HG03378 (cell line): ENCODE results near the gene CACNA1C.
"Not testable (repeated sequence)": the region's sequence is repeated elsewhere in the genome, so short reads cannot be mapped to it uniquely, and the experiment has no call there.

ENCODE experiments used
- ATAC-seq: cut with Tn5 transposase; IDR thresholded peaks from one replicate; pipeline ENCODE4 v1.9.1; 2021; ENCODE audit warnings: mild to moderate bottlenecking, moderate library complexity; ENCODE audit not compliant: unreplicated experiment

The CACNA1C gene

DNA sequence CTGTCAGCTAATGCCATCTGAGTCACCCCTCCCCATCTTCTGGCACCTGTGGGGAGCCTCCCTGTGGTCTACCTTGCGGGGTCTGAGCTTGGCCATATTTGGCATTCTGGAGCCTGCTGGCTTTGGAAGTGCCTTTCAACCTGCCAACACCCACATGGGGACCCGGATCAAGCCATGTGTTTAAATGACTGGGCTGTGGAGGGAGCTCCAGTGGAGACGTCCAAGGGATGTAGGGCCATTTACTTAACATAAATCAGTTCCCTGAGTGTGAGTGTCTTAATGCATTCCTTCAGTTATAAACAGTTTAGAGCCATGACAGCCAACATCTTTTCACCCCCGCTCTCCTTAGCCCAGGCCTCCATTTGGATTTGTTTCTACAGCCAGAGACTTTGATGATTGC, 22.0 kb downstream of the CACNA1C start:
- no peak for ATAC-seq

DNA sequence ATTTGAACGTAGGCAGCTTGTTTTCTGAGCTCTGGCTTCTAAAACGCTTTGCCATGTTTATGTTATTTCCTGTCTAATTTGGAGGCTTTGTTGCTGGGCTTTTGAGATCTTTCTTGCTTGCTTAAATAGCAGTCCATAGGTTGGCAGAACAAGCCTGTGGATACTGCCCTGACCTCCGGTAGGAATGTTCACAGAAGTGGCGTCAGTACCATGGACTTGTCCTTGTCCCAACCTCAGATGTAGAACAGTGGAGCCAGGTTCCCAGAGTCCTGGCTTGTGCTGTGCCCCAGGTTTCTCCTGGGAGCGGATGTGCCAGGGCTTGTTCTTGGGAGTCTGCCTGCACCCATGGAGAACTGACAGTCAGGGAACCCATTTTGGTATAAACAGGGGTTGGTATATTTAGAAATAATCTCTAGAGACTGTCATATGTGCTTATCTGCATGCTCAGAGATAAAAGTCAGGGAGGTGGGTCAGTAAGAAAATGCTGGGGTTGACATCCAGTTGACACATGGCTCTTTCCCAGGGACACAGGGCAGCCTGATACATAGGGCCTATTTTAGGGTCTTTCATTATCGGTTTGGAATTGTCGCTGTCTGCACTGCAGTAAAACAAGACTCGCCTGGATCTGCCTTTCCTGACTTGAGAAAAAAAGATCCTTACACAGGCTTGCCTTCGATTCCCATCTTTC, 22.9 kb downstream of the CACNA1C start:
- no peak for ATAC-seq

DNA sequence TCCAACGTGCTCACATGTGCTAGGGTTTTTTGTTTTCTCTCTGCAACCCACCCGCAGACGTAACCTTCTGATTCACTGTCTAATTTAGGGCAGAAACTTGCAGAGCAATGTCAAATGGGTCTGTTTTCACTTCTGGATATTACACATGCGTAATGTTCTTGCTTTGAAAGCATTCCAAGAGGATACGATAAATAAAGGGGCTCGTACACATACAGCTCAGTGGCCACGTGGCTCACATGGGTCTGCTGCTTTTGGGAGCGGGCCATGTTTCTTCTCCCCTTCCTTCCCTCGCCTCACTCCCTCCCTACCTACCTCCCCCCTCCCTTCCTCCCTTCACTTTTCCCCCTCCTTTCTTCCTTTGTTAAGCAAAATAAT, 23.4 kb downstream of the CACNA1C start:
- no peak for ATAC-seq

DNA sequence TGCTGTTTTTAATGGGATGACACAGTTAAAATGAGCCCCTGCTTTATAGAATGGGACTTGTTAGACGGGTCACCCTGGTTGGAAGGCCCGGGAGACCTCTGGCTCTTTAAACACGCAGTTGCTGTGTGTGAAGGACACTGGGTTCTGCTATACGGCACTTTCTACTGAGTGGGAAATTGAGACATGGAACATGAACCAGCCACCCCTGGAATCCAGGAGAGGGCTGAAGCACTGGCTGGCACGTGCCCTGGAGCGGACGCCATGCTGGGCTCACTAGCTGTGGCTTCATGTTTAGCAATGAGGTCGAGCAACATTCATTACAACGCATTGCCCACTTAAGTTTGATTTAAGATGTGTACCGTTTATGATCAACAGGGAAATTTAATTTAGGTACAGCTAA, 23.9 kb downstream of the CACNA1C start:
- no peak for ATAC-seq

DNA sequence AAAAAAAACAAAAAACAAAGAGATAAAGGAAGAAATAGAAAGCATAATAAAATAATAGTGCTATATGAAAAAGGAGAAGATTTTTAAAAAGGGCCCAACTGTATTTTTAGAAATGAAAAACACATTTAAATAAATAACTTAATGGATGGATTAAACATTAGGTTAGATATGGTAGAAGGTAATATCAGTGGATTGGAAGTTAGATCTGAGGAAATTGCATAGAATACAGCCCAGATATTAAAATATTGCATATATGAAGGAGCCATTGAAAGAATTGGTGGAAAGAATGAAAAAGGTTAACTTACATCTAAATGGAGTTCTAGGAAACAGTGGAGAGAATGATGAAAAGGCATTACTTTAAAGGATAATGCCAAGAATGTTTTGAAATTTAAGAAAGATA, 27.8 kb downstream of the CACNA1C start:
- ATAC-seq = no peak

DNA sequence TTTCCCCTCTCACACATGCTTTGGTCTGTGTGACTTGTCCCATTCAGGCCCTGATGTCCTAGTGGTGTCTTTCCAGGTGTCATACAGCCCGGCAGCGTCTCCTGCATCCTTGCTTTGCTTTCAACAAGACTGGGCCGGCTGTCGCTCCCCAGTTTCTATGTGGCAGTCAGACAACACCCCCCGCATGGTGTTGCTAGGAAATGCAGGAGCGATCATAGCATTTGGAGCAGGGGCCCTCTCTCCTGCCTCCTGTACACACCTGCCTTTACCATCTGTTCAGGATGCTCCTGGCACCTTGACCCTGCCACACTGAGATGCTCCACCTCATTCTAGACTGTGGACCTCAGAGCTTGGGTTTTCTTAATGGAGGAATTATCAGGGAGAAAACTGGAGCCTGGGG, 29.5 kb downstream of the CACNA1C start:
- no peak for ATAC-seq

DNA sequence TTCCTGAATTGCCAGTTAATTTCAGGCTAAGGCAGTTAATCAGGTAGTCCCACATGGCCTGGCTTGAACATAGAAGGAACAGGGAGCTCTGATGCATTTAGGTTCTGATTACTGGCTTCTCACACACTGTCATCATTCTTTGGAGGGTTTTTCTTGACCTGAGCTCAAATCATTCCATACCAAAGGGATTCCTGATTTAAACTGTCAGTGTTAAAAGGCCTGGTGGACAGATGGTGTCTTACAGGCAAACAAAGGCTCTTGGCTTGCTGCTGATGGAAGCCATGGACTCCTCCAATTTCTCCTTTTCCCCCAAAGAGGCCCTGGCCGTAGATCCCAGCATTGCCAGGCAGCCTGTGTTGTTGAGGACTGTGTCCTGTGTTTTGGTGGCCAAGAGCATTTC, 30.2 kb downstream of the CACNA1C start:
- ATAC-seq = no peak

DNA sequence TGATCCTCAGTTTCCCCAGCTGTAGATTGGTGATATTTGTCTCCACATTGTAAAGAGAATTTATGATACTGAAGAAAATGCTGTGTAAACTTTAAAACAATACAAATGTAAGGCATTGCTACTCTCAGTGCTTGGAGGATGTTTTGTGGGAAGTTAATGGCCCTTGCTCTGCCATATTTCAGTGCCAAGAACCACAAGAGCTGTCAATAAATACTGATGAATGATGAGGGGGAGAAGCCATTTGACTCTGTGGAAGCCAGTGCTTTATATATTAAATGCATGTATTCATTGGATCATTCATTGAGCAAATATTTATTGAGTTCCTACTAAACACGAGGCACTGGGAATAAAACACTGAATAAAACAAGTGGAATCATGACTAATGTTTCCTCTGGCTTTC, 30.8 kb downstream of the CACNA1C start:
- no peak for ATAC-seq

DNA sequence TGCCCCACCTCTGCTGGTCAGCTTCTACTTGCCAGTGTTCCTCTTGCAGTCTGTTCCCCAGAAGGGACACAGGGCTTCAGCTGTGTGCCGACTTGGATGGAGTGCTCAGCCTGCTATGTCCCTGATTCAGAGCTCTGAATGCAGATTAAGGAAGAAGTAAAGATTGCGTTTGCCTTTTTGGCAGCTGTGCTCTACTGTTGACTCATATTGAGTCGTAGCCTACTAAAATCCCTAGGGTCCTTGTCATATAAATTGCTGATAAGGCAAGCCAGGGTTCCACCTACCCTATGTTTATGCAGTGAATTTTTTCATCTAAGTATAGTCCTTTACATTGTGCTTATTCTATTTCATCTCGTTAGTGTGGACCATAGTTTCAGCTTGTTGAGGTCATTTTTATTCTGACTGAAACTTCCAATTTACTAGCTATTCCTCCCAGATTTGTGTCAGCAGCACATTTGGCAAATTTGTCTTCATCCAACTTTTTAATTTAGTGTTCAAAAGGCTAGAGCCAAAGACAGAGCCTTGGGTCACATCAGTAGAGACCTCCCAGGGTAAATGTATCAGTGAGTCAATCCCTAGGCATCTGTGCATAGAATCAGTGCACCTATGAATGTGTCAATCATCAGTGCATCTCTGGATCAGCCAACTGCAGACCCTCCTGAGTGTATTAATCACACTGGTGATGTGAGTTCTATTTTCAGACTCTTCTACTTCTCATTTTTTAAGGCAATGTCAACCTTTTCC, 31.9 kb downstream of the CACNA1C start:
- no peak for ATAC-seq

DNA sequence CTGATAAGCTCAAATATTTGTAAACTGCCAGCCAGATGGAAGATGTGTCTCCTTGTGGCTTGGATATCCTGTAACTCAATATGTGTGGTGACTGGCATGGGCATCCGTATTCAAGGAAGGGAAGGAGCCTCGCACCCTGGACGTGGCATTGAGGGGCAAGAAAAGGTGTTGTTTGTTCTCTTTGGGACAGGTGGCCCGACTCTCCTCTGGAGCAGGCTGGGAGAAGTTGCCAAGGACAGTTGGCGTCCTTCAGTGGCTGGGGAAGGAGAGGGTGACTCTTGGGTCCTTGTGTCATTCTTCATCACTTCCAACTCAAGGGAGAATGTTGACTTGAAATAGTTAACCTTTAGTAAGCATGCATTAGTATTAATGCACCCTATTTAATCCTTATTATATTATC, 39.6 kb downstream of the CACNA1C start:
- no peak for ATAC-seq

DNA sequence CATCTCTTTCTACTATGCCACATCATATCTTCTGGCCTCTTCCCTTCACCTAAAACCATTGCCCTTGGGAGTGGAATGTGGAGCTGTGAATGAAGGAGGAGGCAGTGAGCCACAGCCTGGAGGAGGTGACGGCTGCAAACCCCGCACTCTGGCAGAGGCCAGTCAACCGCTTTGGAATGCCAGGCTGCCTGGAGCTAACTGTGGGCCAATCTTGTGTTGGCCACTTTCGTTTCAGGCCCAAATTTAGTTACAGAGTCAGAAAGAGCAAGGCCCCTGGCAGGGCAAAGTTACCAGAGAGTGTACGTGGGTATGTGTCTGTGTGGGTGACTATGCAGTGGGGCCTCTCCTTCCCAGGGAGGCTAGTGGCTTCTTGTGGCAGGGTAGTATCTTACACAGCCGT, 40.1 kb downstream of the CACNA1C start:
- no peak for ATAC-seq

DNA sequence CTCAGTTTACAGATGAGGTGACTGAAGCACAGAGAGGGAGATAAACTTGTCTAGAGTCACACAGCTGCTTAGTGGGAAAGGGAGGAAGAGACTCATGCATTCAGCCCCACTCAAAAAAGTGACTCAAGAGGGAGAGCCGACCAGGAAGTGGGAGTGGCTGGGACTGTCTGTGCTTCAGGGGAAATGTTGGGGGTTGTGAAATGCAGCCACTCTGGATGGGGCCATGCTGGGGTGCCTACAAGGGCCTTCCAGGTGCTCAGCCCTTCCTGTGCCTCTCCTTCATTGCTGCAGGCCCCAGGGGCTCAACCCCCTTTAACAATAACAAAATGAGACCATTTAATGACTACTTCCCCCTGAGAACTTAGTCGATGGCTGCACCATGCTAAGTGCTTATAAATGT, 41.8 kb downstream of the CACNA1C start:
- ATAC-seq = no peak

DNA sequence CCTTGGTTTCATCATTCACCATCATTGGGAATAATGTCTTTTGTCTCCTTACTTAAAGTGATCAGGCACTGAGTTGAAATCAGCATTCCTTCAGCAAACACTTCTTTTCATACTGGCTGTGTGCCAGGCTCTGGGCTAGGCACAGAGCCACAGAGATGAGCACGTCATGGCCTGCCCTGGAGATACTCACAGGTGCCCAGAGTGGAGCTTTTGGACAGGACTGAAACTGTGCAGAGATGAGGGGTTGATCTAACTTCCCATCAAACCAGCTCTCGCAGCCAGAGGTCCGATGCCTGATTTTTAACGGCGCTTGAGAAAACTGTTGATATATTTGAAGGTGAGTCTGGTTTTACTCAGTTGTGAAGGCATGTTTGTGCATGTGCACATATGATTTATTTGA, 43.1 kb downstream of the CACNA1C start:
- no peak for ATAC-seq

DNA sequence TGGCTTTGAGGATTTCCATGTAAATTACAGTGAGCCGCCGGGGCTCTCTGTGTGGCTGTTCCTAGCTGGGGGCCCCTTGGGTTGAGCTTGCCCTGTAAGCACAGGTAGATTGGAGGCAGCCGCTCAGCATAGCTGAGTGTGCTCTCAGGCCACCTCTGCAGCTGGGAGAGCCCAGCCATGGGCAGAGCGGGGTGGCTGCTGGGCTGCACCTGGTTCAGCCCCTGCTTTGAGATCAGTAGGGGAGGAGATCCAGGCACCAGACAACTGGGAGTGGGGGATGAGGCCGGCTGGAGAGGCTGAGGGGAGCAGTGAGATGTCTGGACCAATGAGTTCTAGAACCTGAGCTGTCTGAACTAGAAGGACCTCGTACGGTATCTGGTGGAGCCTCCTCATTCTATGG, 44.8 kb downstream of the CACNA1C start:
- no peak for ATAC-seq

DNA sequence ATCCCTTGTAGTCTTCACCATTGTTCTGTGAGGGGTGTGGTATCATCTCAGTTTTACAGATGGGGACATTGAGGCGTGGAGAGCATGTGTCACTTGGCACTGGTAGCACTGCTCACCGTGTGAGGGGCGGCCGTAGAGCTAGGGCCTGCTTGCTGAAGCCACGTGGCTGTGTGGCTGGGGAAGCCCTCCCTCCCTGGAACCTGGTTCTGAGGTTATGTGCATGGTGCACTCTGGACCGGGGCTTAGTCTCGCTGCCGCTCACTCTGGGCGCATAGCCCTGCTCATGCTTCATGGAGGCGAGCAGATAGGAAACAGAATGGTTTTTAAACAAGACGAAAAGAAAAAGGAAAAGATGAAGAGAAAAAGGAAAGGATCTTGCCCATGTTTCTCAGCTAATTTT, 46.1 kb downstream of the CACNA1C start:
- no peak for ATAC-seq

DNA sequence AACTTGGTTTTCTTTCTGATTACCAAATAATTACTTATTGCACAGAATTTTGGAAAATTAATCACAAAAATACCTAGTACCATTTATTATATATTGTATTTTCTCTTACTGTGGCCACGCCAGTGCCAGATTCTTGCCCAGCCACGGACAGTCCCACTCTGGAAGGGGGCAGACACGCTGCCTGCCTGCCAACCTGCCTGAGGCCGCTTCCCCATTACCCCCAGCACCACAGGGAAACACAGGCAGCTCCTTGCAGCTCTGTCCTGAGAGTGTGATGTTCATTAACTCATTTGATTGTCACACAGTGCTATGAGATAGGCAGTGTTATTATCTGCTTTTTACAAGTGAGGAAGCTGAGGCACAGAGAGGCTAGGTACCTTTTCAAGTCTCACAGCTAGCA, 46.8 kb downstream of the CACNA1C start:
- ATAC-seq = no peak

DNA sequence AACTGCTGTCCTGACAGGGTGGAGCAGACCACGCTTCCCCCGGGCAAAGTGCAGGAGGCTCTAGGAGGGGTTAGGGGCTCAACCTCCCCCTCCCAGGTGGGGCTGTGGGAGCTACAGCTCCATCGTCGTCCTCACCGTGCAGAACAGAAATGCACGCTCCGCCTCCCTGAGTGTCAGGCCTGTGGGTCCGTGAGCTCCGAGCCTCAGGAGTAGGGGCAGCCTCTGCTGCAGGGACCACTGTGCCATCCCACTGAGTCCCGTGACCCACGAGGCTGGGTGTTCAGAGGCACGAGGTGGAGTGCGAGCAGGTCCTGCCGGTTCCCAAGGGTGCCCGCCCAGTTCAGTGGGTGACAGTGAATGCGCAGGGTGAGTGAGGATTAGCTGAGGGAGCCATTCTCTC, 48.6 kb downstream of the CACNA1C start:
- no peak for ATAC-seq

DNA sequence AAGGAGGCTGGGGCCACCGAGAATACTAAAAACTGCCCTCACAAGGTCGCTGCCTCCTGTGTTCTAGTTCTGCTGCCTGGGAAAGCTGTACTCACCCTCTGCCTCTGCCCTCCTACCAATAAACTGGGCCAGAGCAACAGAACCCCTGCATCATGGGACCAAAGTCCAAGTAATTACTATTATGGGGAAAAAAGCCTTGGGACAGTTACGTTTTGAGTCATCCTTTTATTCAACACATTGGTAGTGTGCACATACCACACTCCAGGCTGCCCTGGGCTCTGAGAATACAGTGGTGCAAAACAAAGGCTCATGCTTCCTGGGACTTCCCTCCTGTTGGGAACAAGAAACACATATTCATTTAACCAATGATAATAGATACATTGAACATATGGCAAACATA, 49.0 kb downstream of the CACNA1C start:
- no peak for ATAC-seq

DNA sequence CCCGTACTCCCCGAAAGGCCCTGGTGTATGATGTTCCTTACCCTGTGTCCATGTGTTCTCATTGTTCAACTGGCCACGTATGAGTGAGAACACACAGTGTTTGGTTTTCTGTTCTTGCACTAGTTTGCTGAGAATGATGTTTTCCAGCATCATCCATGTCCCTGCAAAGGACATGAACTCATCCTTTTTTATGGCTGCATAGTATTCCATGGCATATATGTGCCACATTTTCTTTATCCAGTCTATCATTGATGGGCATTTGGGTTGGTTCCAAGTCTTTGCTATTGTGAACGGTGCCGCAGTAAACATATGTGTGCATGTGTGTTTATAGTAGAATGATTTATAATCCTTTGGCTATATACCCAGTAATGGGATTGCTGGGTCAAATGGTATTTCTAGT, 49.9 kb downstream of the CACNA1C start:
- ATAC-seq = not testable (repeated sequence)

DNA sequence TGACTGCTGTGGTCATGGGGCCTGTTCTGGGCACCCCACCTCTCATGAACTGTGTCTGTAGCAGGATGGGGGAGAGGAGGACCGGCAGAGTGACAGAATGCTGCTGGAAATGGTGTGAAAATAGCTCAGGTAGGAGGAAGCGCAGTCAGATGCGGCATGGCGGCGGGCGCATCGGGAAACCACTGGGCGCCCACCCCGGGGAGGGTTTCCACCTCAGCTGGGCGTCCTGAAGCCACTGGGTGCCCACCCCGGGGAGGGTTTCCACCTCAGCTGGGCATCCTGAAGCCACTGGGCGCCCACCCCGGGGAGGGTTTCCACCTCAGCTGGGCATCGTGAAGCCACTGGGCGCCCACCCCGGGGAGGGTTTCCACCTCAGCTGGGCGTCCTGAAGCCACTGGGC, 52.6 kb downstream of the CACNA1C start:
- not testable (repeated sequence) for ATAC-seq

DNA sequence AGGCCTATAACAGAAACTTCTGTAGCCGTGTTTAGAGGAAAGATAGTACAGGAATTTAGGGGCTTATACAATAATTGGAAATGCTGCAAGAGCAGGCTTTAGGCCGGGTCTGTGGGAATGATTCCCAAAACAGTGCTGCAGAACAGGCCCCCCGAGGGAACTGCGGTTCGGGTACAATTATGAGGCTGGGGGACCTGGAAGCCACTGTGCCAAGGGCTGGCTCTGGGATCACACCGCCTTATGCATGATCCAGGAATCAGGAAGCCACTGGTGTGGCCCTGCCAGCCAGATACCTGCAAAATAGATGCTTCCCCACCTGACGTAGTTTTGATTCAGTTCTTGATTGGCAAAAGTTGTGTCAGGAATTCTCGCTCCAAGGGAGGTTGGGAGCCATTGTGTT, 55.4 kb downstream of the CACNA1C start:
- ATAC-seq = no peak

DNA sequence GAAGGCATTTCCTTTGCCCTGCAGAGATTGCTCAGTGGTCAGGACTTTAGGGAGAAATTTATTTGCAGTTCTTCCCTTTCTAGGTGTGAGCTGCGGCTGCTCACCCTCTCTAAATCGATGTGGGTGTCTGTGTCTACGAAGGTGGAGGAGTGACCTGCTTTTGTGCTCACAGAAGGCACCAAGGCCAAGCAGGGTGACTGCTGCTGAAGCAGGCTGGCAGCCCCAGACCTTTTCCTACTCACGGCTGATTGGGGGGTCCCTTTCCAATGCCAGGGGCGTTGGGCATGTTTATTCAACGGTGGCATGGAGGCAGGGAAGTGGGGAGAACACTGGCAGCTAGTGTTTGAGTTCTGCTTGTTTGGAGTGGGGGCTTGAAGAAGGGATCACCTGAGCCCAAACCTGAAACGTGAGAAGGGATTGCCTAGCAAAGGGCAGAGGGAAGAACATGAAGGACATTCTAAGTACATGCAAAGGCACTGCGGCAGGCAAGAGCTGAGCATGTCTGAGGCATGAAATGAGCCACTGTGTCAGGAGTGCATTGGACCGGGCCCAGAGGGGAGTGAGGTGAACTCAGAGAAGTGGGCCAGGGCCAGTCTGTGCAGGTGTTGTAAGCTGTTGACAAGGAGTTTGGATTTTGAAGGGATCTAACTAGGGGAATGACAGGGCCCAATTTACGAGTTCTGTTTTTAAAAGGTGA, 56.3 kb downstream of the CACNA1C start:
- ATAC-seq = no peak
